Measurements from ENCODE around the gene TENT4A.

The TENT4A gene

DNA sequence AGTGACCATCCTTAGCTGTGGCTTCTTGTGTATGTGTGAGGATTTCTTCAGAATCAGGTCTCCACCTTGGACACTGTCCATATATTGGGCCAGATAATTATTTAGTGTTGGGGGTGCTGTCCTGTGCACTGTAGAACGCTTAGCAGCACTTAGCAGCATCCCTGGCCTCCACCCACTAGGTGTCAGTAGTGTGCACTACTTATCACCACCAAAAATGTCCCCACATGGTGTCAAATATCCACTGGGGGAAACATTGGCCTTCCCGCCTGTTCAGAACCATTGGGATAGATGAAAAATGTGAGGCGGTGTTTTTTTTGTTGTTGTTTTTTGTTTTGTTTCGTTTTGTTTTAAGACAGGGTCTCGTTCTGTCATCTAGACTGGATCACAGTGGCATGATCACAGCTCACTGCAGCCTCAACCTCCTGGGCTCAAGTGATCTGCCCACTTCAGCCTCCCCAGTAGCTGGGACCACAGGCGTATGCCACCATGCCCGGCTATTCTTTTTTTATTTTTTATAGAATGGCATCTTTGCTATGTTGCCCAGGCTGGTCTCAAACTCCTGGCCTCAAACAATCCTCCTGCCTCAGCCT is 67.7 kb downstream of the TENT4A start:
- TF ChIP-seq, protein P1, sequence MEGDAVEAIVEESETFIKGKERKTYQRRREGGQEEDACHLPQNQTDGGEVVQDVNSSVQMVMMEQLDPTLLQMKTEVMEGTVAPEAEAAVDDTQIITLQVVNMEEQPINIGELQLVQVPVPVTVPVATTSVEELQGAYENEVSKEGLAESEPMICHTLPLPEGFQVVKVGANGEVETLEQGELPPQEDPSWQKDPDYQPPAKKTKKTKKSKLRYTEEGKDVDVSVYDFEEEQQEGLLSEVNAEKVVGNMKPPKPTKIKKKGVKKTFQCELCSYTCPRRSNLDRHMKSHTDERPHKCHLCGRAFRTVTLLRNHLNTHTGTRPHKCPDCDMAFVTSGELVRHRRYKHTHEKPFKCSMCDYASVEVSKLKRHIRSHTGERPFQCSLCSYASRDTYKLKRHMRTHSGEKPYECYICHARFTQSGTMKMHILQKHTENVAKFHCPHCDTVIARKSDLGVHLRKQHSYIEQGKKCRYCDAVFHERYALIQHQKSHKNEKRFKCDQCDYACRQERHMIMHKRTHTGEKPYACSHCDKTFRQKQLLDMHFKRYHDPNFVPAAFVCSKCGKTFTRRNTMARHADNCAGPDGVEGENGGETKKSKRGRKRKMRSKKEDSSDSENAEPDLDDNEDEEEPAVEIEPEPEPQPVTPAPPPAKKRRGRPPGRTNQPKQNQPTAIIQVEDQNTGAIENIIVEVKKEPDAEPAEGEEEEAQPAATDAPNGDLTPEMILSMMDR (IDR thresholded peaks at IDR 0.05; ENCODE audit: low read depth, low read length) = peak; percentile 33
- H3K4me3 ChIP-seq (ENCODE audit: low read depth, low read length) = no peak overlapping the region

GRCh38 chr5:6781716-6782115 is 68.5 kb downstream of the TENT4A start:
- no peak overlapping the region for H3K4me3 ChIP-seq (ENCODE audit: low read depth, low read length)
- TF ChIP-seq, protein P1 (IDR thresholded peaks at IDR 0.05; ENCODE audit: low read depth, low read length) = no peak

DNA sequence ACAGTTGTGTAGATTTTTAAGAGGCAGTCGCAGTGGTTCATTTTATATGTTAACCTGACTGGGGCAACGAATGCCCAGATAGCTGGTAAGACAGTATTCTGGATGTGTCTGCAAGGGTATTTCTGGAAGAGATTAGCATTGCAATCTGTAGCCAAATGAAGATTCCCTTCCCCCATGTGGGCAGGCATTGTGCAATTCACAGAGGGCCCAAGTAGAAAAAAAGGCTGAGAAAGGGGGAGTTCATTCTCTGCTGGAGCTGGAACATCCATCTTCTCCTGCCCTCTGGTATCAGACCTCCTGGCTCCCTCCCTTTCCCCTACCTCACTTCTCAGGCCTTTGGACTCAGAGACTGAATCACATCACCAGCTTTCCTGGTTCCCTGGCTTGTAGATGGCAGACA is 70.6 kb downstream of the TENT4A start:
- H3K4me3 ChIP-seq (ENCODE audit: low read depth, low read length) = no peak overlapping the region
- TF ChIP-seq, protein P1 (IDR thresholded peaks at IDR 0.05; ENCODE audit: low read depth, low read length) = no peak

GRCh38 chr5:6784481-6784880 is 71.2 kb downstream of the TENT4A start:
- TF ChIP-seq, protein P1 (IDR thresholded peaks at IDR 0.05; ENCODE audit: low read depth, low read length) = no peak
- H3K4me3 ChIP-seq (ENCODE audit: low read depth, low read length) = no peak overlapping the region

DNA sequence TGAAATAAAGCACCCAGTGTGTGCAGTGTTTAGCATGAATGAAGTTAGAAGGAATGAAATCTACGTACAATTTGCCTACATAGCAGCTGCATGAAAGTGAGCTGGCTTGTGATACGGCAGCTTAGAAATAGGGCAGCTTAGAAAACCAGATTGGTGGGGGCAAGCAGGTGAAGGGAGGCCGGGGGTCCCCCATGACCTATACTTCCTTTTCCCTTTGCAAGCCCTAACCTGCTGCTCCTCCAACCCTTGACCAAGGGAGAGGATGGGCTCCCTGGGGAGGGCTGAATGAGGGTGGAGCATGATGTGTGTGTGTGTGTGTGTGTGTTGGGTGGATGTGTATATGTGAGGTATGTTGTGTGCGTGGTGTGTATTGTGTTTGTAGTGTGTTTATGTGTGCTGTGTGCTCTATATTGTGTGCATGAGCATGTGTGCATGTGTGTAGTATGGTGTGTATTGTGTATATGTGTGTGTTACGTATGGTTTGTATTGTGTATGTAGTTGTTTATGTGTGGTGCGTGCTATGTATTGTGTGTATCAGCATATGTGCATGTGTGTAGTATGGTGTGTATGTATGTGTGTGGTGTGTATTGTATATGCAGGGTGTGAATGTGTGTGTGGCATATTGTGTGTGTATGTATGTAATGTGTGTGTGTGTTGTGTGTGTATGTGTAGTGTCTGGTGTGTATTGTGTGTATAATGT is 72.1 kb downstream of the TENT4A start:
- TF ChIP-seq, protein P1 (IDR thresholded peaks at IDR 0.05; ENCODE audit: low read depth, low read length) = no peak
- H3K4me3 ChIP-seq (ENCODE audit: low read depth, low read length) = no peak overlapping the region

- TF ChIP-seq, protein P1 (IDR thresholded peaks at IDR 0.05; ENCODE audit: low read depth, low read length) = no peak
- no peak overlapping the region for H3K4me3 ChIP-seq (ENCODE audit: low read depth, low read length)
These were observed 72.6 kb downstream of the TENT4A start for GRCh38 chr5:6785861-6786180.

DNA sequence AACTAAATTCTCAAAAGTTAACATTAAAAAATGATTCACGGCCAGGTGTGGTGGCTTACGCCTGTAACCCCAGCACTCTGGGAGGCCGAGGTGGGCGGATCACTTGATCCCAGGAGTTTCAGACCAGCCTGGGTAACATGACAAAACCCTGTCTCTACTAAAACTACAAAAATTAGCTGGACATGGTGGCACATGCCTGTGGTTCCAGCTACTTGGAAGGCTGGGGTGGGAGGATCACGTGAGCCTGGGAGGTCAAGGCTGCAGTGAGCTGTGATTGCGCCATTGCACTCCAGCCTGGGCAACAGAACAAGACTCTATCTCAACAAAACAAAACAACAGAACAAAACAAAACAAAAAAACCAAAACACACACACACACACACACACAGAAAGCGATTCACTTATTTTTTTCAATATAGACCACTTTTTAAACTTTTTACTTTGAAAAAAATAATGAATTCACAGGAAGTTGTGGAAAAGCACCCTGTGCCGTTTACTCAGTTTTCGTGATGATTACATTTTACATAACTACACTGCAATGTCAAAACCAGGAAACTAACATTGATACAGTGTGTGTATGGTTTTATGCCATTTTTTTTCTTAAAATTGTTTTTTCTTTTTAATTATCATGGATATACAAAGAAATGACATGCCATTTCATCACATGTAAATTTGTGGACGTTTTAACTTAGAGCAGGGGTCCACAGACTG is 73.7 kb downstream of the TENT4A start:
- H3K4me3 ChIP-seq (ENCODE audit: low read depth, low read length) = no peak overlapping the region
- TF ChIP-seq, protein P1 (IDR thresholded peaks at IDR 0.05; ENCODE audit: low read depth, low read length) = no peak

Measured in WI38 (cell line).